Tibial artery (tissue), 4 donors: ENCODE data around the gene TNF.

Source experiments
- DNase-seq, 2 donors: peaks; one replicate each; pipeline ENCODE4 v3.0.0-alpha.2; 2019
- H3K27ac ChIP-seq, 2 donors: fragments of 200-600 bp; sonication (generic) in 1 of 2; 1 replicate in 1 of 2; 2 replicates in 1 of 2; pipeline ENCODE4 v1.5.1; 2018 to 2019; ENCODE audit warnings: mild to moderate bottlenecking in 1 of 2
- H3K27me3 ChIP-seq, 2 donors: fragments of 200-600 bp; sonication (generic) in 1 of 2; one replicate each; pipeline versions ENCODE4 v1.5.1 to v1.6.0; 2016 to 2019
- H3K36me3 ChIP-seq, 3 donors: fragments of 200-600 bp; sonication (generic) in 2 of 3; one replicate each; pipeline ENCODE4 v1.5.1; 2016 to 2019; ENCODE audit warnings: mild to moderate bottlenecking in 2 of 3
- H3K4me1 ChIP-seq, 4 donors: fragments of 200-600 bp; sonication (generic) in 2 of 4; 1 replicate in 3 of 4; 2 replicates in 1 of 4; pipeline ENCODE4 v1.5.1; 2016 to 2019
- H3K4me3 ChIP-seq, 2 donors: fragments of 200-600 bp; sonication (generic) in 1 of 2; 1 replicate in 1 of 2; 2 replicates in 1 of 2; pipeline ENCODE4 v1.5.1; 2018 to 2019; ENCODE audit warnings: mild to moderate bottlenecking in 2 of 2
- H3K9me3 ChIP-seq, 3 donors: fragments of 200-600 bp; sonication (generic) in 1 of 3; one replicate each; pipeline ENCODE4 v1.5.1; 2016 to 2019
- CTCF ChIP-seq, 2 experiments: fragments of 200-600 bp in 1 of 2; fragments of 450-650 bp in 1 of 2; IDR thresholded peaks; one replicate each; pipeline ENCODE4 v1.5.1; 2017 to 2019; ENCODE audit warnings: antibody characterized with exemption in 2 of 2, mild to moderate bottlenecking in 1 of 2, moderate library complexity in 1 of 2
- intact Hi-C: fragments of 100-400 bp; cut with DNase I; formaldehyde crosslinking; loops from one replicate; pipeline ENCODE4 v1.15.0; 2023; ENCODE audit warnings: low total_unique reads

The TNF gene

GRCh38 chr6:31559958-31560696 lies 15.2 kb upstream of the TNF start:
- H3K27ac ChIP-seq = peak overlapping the region in 1 of 2 donors; percentile 13
- H3K27me3 ChIP-seq = peaks cover 0 to 5% of the 10 kb centered on the region in 2 donors
- intact Hi-C loops = no loop called here
- TF ChIP-seq CTCF (IDR thresholded peaks at IDR 0.05) = no peak
- H3K9me3 ChIP-seq = no peaks in the 10 kb centered on the region
- H3K36me3 ChIP-seq = peaks cover 17 to 49% (median 27%) of the 10 kb centered on the region in 3 donors
- no peak overlapping the region for H3K4me3 ChIP-seq
- peak; percentile 54 to 75 for DNase-seq
- H3K4me1 ChIP-seq = peaks cover 0 to 25% (median 3%) of the 10 kb centered on the region in 4 donors

- Histone ChIP-seq H3K27ac (no peak overlapping the region), H3K4me1 (peaks cover 0 to 25% (median 3%) of the 10 kb centered on the region in 4 donors), H3K27me3 (peaks cover 0 to 9% of the 10 kb centered on the region in 2 donors), H3K4me3 (no peak overlapping the region), H3K36me3 (peaks cover 17 to 49% (median 27%) of the 10 kb centered on the region in 3 donors), H3K9me3 (no peaks in the 10 kb centered on the region)
- no peak for DNase-seq
- intact Hi-C loops = no loop called here
- TF ChIP-seq CTCF (IDR thresholded peaks at IDR 0.05) = no peak
Measured at GRCh38 chr6:31560697-31561058, 14.7 kb upstream of the TNF start.

- Histone ChIP-seq H3K36me3 (no peaks in the 10 kb centered on the region), H3K27ac (no peak overlapping the region), H3K27me3 (peaks cover 0 to 36% of the 10 kb centered on the region in 2 donors), H3K9me3 (no peaks in the 10 kb centered on the region), H3K4me1 (no peaks in the 10 kb centered on the region), H3K4me3 (no peak overlapping the region)
- DNase-seq = no peak
- TF ChIP-seq CTCF (IDR thresholded peaks at IDR 0.05) = no peak
- intact Hi-C loops = no loop called here
Measured at GRCh38 chr6:31567531-31568370, 7.6 kb upstream of the TNF start.

GRCh38 chr6:31568537-31568961 lies 6.8 kb upstream of the TNF start:
- intact Hi-C loops = no loop called here
- no peak for TF ChIP-seq CTCF (IDR thresholded peaks at IDR 0.05)
- Histone ChIP-seq H3K4me1 (no peaks in the 10 kb centered on the region), H3K27me3 (peaks cover 0 to 44% of the 10 kb centered on the region in 2 donors), H3K9me3 (no peaks in the 10 kb centered on the region), H3K4me3 (no peak overlapping the region), H3K36me3 (no peaks in the 10 kb centered on the region), H3K27ac (no peak overlapping the region)
- DNase-seq = no peak

- no peak overlapping the region for H3K27ac ChIP-seq
- no peaks in the 10 kb centered on the region for H3K36me3 ChIP-seq
- H3K4me1 ChIP-seq = no peaks in the 10 kb centered on the region
- peaks cover 0 to 48% of the 10 kb centered on the region in 2 donors for H3K27me3 ChIP-seq
- TF ChIP-seq CTCF (IDR thresholded peaks at IDR 0.05) = no peak
- intact Hi-C loops = no loop called here
- no peaks in the 10 kb centered on the region for H3K9me3 ChIP-seq
- no peak overlapping the region for H3K4me3 ChIP-seq
- DNase-seq = no peak
Measured at GRCh38 chr6:31569861-31570536, 5.4 kb upstream of the TNF start.
